GM12878 (cell line): ENCODE results near the gene ALDH1L1. TPM values are rescaled to one million over a fixed set of nuclear protein-coding genes. Genes with fewer than 3 reads are reported as not detected.

Experiments
- ATAC-seq: fragments of 200-7000 bp; cut with Tn5 transposase; 3 replicates; pipeline ENCODE4 v1.9.1; 2020; ENCODE audit warnings: mild to moderate bottlenecking, moderate library complexity
- BruUV-seq: library from RNA; stranded (reverse); fragments of 400-500 nt; replicated peaks from 2 replicates; lab custom pipeline; 2021; lab: Mats Ljungman, UMichigan
- CTCF ChIA-PET: fragments of 300-600 bp; sonication (Branson Sonifier 250); formaldehyde crosslinking; extraction: SDS; loops from one replicate; lab custom pipeline; 2021; ENCODE audit warnings: inconsistent platforms; lab: Yijun Ruan, JAX
- POLR2A ChIA-PET: fragments of 350-600 bp; formaldehyde crosslinking; extraction: SDS; loops from one replicate; lab custom pipeline; 2021; ENCODE audit warnings: inconsistent platforms; lab: Charles Lee
- RAD21 ChIA-PET: fragments of 300-600 bp; sonication (Branson Sonifier 250); formaldehyde crosslinking; loops from one replicate; lab custom pipeline; 2023; ENCODE audit warnings: antibody characterized with exemption; ENCODE audit not compliant: unreplicated experiment; lab: Charles Lee
- SMC1A ChIA-PET: fragments of 300-600 bp; sonication (Branson Sonifier 250); formaldehyde crosslinking; loops from one replicate; lab custom pipeline; 2023; ENCODE audit not compliant: unreplicated experiment, uncharacterized antibody; lab: Charles Lee
- DNase-seq: peaks from one replicate; pipeline ENCODE4 v3.0.0-alpha.2; 2011; ENCODE audit warnings: low read depth, low spot score
- FAIRE-seq: peaks from 3 replicates; lab custom pipeline; 2011; peaks lifted over from hg19 to GRCh38; lab: Jason Lieb, UNC
- H2AFZ ChIP-seq: 2 replicates; pipeline ENCODE4 v1.6.0; 2011; ENCODE audit warnings: low read depth, low read length, control low read depth; ENCODE audit not compliant: control insufficient read depth
- H3K27ac ChIP-seq: 2 replicates; pipeline ENCODE4 v1.5.1; 2011; ENCODE audit warnings: control low read depth; ENCODE audit not compliant: control insufficient read depth, insufficient read depth
- H3K27me3 ChIP-seq, 2 experiments: replicated peaks in 1 of 2; 2 replicates each; pipeline versions ENCODE4 v1.6.0 to v1.6.1; 2011; ENCODE audit warnings: low read length in 1 of 2; ENCODE audit not compliant: control insufficient read depth in 2 of 2, insufficient read depth in 2 of 2
- H3K36me3 ChIP-seq, 2 experiments: 2 replicates each; pipeline ENCODE4 v1.5.1; 2011; ENCODE audit warnings: low read length in 1 of 2; ENCODE audit not compliant: control insufficient read depth in 2 of 2, insufficient read depth in 2 of 2
- H3K4me1 ChIP-seq: 2 replicates; pipeline ENCODE4 v1.6.1; 2011; ENCODE audit warnings: mild to moderate bottlenecking, low read length, moderate library complexity, mixed read lengths; ENCODE audit not compliant: control insufficient read depth, insufficient read depth
- H3K4me2 ChIP-seq: 2 replicates; pipeline ENCODE4 v1.6.0; 2011; ENCODE audit warnings: control low read depth; ENCODE audit not compliant: control insufficient read depth, insufficient read depth
- H3K4me3 ChIP-seq: fragments of 200-600 bp; sonication (generic); 2 replicates; pipeline ENCODE4 v1.5.1; 2016
- H3K79me2 ChIP-seq: 2 replicates; pipeline ENCODE4 v1.6.0; 2011; ENCODE audit warnings: low read length; ENCODE audit not compliant: control insufficient read depth, insufficient read depth
- H3K9ac ChIP-seq: 2 replicates; pipeline ENCODE4 v1.8.0; 2011; ENCODE audit warnings: low read length, control low read depth, mixed read lengths; ENCODE audit not compliant: control insufficient read depth, insufficient read depth
- H3K9me3 ChIP-seq: replicated peaks from 3 replicates; pipeline ENCODE4 v1.5.1; 2011; ENCODE audit warnings: mild to moderate bottlenecking, low read length; ENCODE audit not compliant: control insufficient read depth, insufficient read depth
- H4K20me1 ChIP-seq: 2 replicates; pipeline ENCODE4 v1.6.0; 2011; ENCODE audit not compliant: control insufficient read depth, insufficient read depth
- CBX3 ChIP-seq: fragments of 200-600 bp; sonication (generic); IDR thresholded peaks from 2 replicates; pipeline ENCODE4 v1.6.1; 2016; ENCODE audit warnings: low read depth, borderline replicate concordance
- SPI1 ChIP-seq: IDR thresholded peaks from 2 replicates; pipeline ENCODE4 v1.6.1; 2011; ENCODE audit warnings: low read depth, mild to moderate bottlenecking, low read length, moderate library complexity, borderline replicate concordance; ENCODE audit not compliant: insufficient read depth
- STAT3 ChIP-seq: IDR thresholded peaks from 2 replicates; pipeline ENCODE4 v1.6.1; 2011; ENCODE audit warnings: low read depth, low read length, improper control_type of control experiment
- ZNF274 ChIP-seq: IDR thresholded peaks from one replicate; pipeline ENCODE4 v1.8.0; 2011; ENCODE audit not compliant: insufficient read length, insufficient read depth
- ZNF687 ChIP-seq: fragments of 450-650 bp; IDR thresholded peaks from 2 replicates; pipeline ENCODE4 v1.6.1; 2017; ENCODE audit warnings: mild to moderate bottlenecking, moderate library complexity
- WGBS: methylation state at CpG from one replicate; pipeline ENCODE4 v1.1.6; 2016; ENCODE audit warnings: low lambda C conversion rate; ENCODE audit not compliant: insufficient replicate concordance, insufficient coverage; ENCODE audit errors: missing lambda C conversion rate; 5-methylcytosine and 5-hydroxymethylcytosine counted together
- in situ Hi-C: fragments of 300-500 bp; cut with MboI; formaldehyde crosslinking; loops from 9 replicates; pipeline ENCODE4 v1.14.3; 2018; ENCODE audit warnings: mixed read lengths
- intact Hi-C: fragments of 100-400 bp; cut with micrococcal nuclease; formaldehyde crosslinking; loops from one replicate; pipeline ENCODE4 v1.14.2; 2022; ENCODE audit not compliant: unreplicated experiment
- polyA plus RNA-seq, 11 experiments: library from polyadenylated mRNA; depleted of rRNA in 4 of 11; unstranded in 6 of 11; stranded (reverse) in 5 of 11; fragments of >200 nt; fragmentation: Nextera tagmentation in 4 of 11; fragmentation: Illumina TruSeq in 1 of 11; extraction: Ambion mirVana in 4 of 11; extraction: Trizol in 1 of 11; gene quantifications; 1 replicate in 1 of 11; 2 replicates in 10 of 11; pipeline versions ENCODE4 v1.2.1 to v1.2.3, GENCODE V29; 2011 to 2016; ENCODE audit warnings: inconsistent platforms in 2 of 11, missing spikeins in 2 of 11, low read depth in 1 of 11
- total RNA-seq, 4 experiments: library from RNA; depleted of rRNA in 3 of 4; stranded (reverse); fragments of >200 nt in 3 of 4; fragmentation: Illumina TruSeq in 1 of 4; extraction: Trizol in 1 of 4; gene quantifications; 2 replicates each; pipeline versions ENCODE4 v1.2.1 to v1.2.3, GENCODE V29; 2013 to 2021

Gene ALDH1L1
- total and polyA plus RNA-seq, 10 of the 15 experiments (the other 5 are each of a cell fraction or from before 2014, with no cell fraction given) = 0.04 to 18.2 (median 0.45) TPM

- H3K36me3 ChIP-seq = no peaks in the 10 kb centered on the region
- ChIA-PET POLR2A (no interaction called here), SMC1A (no interaction called here), RAD21 (no interaction called here), CTCF (no interaction called here)
- H3K27me3 ChIP-seq = peaks cover 2% of the 10 kb centered on the region in 2 experiments; a peak in 2 of 4 replicates
- H3K79me2 ChIP-seq = no peaks in the 10 kb centered on the region
- H3K9ac ChIP-seq = no peak overlapping the region
- 4% methylated on average over 2 of the region's 2 CpGs for WGBS
- no peak overlapping the region for H2AFZ ChIP-seq
- DNase-seq (no peak), ATAC-seq (no peak), FAIRE-seq (no peak)
- no peaks in the 10 kb centered on the region for H3K9me3 ChIP-seq
- no peaks in the 10 kb centered on the region for H4K20me1 ChIP-seq
- intact Hi-C loops (no loop called here), in situ Hi-C loops (no loop called here)
- H3K4me1 ChIP-seq = no peaks in the 10 kb centered on the region
- TF ChIP-seq ZNF274 = no peak
- no peak overlapping the region for H3K4me3 ChIP-seq
- no peak overlapping the region for H3K27ac ChIP-seq
- no TSS peak for BruUV-seq
- no peak overlapping the region for H3K4me2 ChIP-seq
These were observed 54.6 kb downstream of the ALDH1L1 start for GRCh38 chr3:126125781-126126251.

GRCh38 chr3:126125341-126125740 lies 55.0 kb downstream of the ALDH1L1 start:
- Histone ChIP-seq H3K36me3 (no peaks in the 10 kb centered on the region), H2AFZ (no peak overlapping the region), H4K20me1 (no peaks in the 10 kb centered on the region), H3K27ac (no peak overlapping the region), H3K27me3 (peaks cover 2% of the 10 kb centered on the region in 2 experiments; a peak in 2 of 4 replicates), H3K4me2 (no peak overlapping the region), H3K9ac (no peak overlapping the region), H3K4me1 (no peaks in the 10 kb centered on the region)
- intact Hi-C loops = no loop called here
- FAIRE-seq (no peak), ATAC-seq (no peak), DNase-seq (no peak)
- SMC1A ChIA-PET = no interaction called here
- CTCF ChIA-PET = no interaction called here
- POLR2A ChIA-PET = no interaction called here
- 24% methylated on average over 5 of the region's 5 CpGs for WGBS
- no TSS peak for BruUV-seq
- no peak for TF ChIP-seq STAT3
- no peak for TF ChIP-seq CBX3
- no peak for TF ChIP-seq ZNF687
- TF ChIP-seq SPI1 = no peak
- TF ChIP-seq, all 136 proteins: peak for 0
- Histone ChIP-seq H3K79me2 (no peaks in the 10 kb centered on the region), H3K9me3 (no peaks in the 10 kb centered on the region), H3K4me3 (no peak overlapping the region)
- in situ Hi-C loops = no loop called here
- RAD21 ChIA-PET = no interaction called here
